H1 (cell line): ENCODE data around the gene QRICH2. TPM values are rescaled to one million over a fixed set of nuclear protein-coding genes. Genes with fewer than 3 reads are reported as not detected.

Experiments used
- SP4 ChIP-seq: IDR thresholded peaks from 2 replicates; pipeline ENCODE4 v1.6.1; 2012; ENCODE audit warnings: low read length, inconsistent platforms
- polyA plus RNA-seq, 7 experiments: library from polyadenylated mRNA; depleted of rRNA in 3 of 7; stranded (reverse) in 5 of 7; unstranded in 2 of 7; fragments of >200 nt in 5 of 7; fragments of 200-250 nt in 2 of 7; gene quantifications; 1 replicate in 5 of 7; 2 replicates in 1 of 7; 4 replicates in 1 of 7; pipeline versions ENCODE4 v1.2.1 to v1.2.3, GENCODE V29; 2011 to 2013; ENCODE audit warnings: missing spikeins in 2 of 7, mixed read lengths in 2 of 7
- total RNA-seq: library from RNA; stranded (reverse); fragmentation: NEBNext Ultra II Directional; extraction: Animal tissue kit (Norgen Biotek cat#: 25700); gene quantifications from 2 replicates; pipeline ENCODE4 v1.2.1, GENCODE V29; 2021
- TF ChIP-seq, protein P1 (sequence below): fragments of 300-600 bp; sonication (generic); IDR thresholded peaks from 2 replicates; pipeline ENCODE4 v1.7.1; 2012; ENCODE audit warnings: low read length, moderate library complexity, mild to moderate bottlenecking, inconsistent platforms; ENCODE audit not compliant: insufficient replicate concordance

Gene QRICH2
- total and polyA plus RNA-seq, 2 of the 8 experiments (the other 6 are each of a cell fraction or from before 2014, with no cell fraction given) = 2.8 to 3.8 TPM

DNA sequence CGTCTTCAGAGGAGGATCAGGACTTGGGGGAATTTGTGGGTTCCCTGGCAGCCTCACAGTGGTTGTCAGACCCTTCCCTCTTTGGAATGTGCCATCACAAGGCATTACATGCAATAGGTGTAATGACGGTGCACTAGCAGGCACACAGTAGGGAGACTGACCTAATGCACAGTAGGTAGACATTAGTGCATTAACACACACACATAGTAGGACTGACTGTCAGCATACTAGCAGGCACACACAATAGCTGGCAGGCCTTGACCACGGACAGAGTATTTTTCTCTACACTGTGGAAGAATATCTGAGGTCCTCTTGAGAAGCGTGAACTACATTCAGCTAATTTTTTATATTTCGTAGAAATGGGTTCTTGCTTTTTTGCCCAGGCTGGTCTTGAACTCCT is 53.8 kb downstream of the QRICH2 start (continued):
- TF ChIP-seq, protein P1, sequence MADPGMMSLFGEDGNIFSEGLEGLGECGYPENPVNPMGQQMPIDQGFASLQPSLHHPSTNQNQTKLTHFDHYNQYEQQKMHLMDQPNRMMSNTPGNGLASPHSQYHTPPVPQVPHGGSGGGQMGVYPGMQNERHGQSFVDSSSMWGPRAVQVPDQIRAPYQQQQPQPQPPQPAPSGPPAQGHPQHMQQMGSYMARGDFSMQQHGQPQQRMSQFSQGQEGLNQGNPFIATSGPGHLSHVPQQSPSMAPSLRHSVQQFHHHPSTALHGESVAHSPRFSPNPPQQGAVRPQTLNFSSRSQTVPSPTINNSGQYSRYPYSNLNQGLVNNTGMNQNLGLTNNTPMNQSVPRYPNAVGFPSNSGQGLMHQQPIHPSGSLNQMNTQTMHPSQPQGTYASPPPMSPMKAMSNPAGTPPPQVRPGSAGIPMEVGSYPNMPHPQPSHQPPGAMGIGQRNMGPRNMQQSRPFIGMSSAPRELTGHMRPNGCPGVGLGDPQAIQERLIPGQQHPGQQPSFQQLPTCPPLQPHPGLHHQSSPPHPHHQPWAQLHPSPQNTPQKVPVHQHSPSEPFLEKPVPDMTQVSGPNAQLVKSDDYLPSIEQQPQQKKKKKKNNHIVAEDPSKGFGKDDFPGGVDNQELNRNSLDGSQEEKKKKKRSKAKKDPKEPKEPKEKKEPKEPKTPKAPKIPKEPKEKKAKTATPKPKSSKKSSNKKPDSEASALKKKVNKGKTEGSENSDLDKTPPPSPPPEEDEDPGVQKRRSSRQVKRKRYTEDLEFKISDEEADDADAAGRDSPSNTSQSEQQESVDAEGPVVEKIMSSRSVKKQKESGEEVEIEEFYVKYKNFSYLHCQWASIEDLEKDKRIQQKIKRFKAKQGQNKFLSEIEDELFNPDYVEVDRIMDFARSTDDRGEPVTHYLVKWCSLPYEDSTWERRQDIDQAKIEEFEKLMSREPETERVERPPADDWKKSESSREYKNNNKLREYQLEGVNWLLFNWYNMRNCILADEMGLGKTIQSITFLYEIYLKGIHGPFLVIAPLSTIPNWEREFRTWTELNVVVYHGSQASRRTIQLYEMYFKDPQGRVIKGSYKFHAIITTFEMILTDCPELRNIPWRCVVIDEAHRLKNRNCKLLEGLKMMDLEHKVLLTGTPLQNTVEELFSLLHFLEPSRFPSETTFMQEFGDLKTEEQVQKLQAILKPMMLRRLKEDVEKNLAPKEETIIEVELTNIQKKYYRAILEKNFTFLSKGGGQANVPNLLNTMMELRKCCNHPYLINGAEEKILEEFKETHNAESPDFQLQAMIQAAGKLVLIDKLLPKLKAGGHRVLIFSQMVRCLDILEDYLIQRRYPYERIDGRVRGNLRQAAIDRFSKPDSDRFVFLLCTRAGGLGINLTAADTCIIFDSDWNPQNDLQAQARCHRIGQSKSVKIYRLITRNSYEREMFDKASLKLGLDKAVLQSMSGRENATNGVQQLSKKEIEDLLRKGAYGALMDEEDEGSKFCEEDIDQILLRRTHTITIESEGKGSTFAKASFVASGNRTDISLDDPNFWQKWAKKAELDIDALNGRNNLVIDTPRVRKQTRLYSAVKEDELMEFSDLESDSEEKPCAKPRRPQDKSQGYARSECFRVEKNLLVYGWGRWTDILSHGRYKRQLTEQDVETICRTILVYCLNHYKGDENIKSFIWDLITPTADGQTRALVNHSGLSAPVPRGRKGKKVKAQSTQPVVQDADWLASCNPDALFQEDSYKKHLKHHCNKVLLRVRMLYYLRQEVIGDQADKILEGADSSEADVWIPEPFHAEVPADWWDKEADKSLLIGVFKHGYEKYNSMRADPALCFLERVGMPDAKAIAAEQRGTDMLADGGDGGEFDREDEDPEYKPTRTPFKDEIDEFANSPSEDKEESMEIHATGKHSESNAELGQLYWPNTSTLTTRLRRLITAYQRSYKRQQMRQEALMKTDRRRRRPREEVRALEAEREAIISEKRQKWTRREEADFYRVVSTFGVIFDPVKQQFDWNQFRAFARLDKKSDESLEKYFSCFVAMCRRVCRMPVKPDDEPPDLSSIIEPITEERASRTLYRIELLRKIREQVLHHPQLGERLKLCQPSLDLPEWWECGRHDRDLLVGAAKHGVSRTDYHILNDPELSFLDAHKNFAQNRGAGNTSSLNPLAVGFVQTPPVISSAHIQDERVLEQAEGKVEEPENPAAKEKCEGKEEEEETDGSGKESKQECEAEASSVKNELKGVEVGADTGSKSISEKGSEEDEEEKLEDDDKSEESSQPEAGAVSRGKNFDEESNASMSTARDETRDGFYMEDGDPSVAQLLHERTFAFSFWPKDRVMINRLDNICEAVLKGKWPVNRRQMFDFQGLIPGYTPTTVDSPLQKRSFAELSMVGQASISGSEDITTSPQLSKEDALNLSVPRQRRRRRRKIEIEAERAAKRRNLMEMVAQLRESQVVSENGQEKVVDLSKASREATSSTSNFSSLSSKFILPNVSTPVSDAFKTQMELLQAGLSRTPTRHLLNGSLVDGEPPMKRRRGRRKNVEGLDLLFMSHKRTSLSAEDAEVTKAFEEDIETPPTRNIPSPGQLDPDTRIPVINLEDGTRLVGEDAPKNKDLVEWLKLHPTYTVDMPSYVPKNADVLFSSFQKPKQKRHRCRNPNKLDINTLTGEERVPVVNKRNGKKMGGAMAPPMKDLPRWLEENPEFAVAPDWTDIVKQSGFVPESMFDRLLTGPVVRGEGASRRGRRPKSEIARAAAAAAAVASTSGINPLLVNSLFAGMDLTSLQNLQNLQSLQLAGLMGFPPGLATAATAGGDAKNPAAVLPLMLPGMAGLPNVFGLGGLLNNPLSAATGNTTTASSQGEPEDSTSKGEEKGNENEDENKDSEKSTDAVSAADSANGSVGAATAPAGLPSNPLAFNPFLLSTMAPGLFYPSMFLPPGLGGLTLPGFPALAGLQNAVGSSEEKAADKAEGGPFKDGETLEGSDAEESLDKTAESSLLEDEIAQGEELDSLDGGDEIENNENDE = no peak
- no peak for TF ChIP-seq SP4
